ENCODE data around the gene MAMSTR. TPM values are rescaled to one million over a fixed set of nuclear protein-coding genes. Genes with fewer than 3 reads are reported as not detected.

MAMSTR gene
- 0.30 to 0.50 TPM (median 0.41 TPM) in 5 replicates for total RNA-seq (2022; extraction: Qiagen RNA extraction; ENCODE audit: low read depth)

GRCh38 chr19:48719263-48720171 is at the start of gene MAMSTR:
TSS of gene MAMSTR (minus strand) at chr19:48719725. CDS start at chr19:48719031, 694 bp downstream.

GRCh38 chr19:48755084-48755641 is 35.6 kb upstream of the MAMSTR start, which contains the start of gene FGF21:
TSS of gene FGF21 (plus strand) at chr19:48755524. CDS start at chr19:48756237, 713 bp downstream.

GRCh38 chr19:48752496-48753365 is 33.2 kb upstream of the MAMSTR start, which contains the start of gene FUT1:
TSS of gene FUT1 (minus strand) at chr19:48752641. CDS start at chr19:48751281, 1,360 bp downstream.

GRCh38 chr19:48746738-48747575 is 27.4 kb upstream of the MAMSTR start, which contains the start of gene IZUMO1:
TSS of gene IZUMO1 (minus strand) at chr19:48746909. CDS start at chr19:48745859, 1,050 bp downstream.

GRCh38 chr19:48740164-48740972 is 20.8 kb upstream of the MAMSTR start, which contains the start of gene RASIP1:
TSS of gene RASIP1 (minus strand) at chr19:48740610. CDS start at chr19:48740282, 328 bp downstream.

GRCh38 chr19:48695743-48696352 is 23.7 kb downstream of the MAMSTR start, which contains the start of gene FUT2:
TSS of gene FUT2 (plus strand) at chr19:48695971. CDS start at chr19:48702957, 6,986 bp downstream.

GRCh38 chr19:48672994-48673393 is 46.5 kb downstream of the MAMSTR start, which contains the start of gene NTN5:
TSS of gene NTN5 (minus strand) at chr19:48673017. CDS start at chr19:48670986, 2,031 bp downstream.

Other genes starting within 250 kb of the MAMSTR start
- gene LMTK3, start 207.9 kb downstream of the MAMSTR start, total RNA-seq (2022; extraction: Qiagen RNA extraction; ENCODE audit: low read depth): 3.0 to 6.3 TPM (median 5.3 TPM) in 5 replicates
- 12.4 to 18.3 TPM (median 16.6 TPM) in 5 replicates for gene SULT2B1, start 167.6 kb downstream of the MAMSTR start, total RNA-seq (2022; extraction: Qiagen RNA extraction; ENCODE audit: low read depth)
- gene SPACA4, start 113.0 kb downstream of the MAMSTR start, total RNA-seq (2022; extraction: Qiagen RNA extraction; ENCODE audit: low read depth): 0.31 TPM in 1 of 5 replicates, not detected in the others
- 0.08 to 0.63 TPM (median 0.18 TPM) in 5 replicates for gene FAM83E, start 104.6 kb downstream of the MAMSTR start, total RNA-seq (2022; extraction: Qiagen RNA extraction; ENCODE audit: low read depth)
- gene RPL18, start 100.5 kb downstream of the MAMSTR start, total RNA-seq (2022; extraction: Qiagen RNA extraction; ENCODE audit: low read depth): 3,056 to 3,829 TPM (median 3,206 TPM) in 5 replicates
- gene SPHK2, start 100.2 kb downstream of the MAMSTR start, total RNA-seq (2022; extraction: Qiagen RNA extraction; ENCODE audit: low read depth): 12.0 to 16.9 TPM (median 13.6 TPM) in 5 replicates
- 1.1 to 2.5 TPM (median 2.0 TPM) in 5 replicates for gene DBP, start 82.3 kb downstream of the MAMSTR start, total RNA-seq (2022; extraction: Qiagen RNA extraction; ENCODE audit: low read depth)
- gene CA11, start 73.5 kb downstream of the MAMSTR start, total RNA-seq (2022; extraction: Qiagen RNA extraction; ENCODE audit: low read depth): 8.9 to 12.7 TPM (median 11.1 TPM) in 5 replicates
- gene NTN5, start 46.7 kb downstream of the MAMSTR start, total RNA-seq (2022; extraction: Qiagen RNA extraction; ENCODE audit: low read depth): 0.08 to 0.29 TPM (median 0.17 TPM) in 5 replicates
- not detected in 5 replicates for gene FUT2, start 23.8 kb downstream of the MAMSTR start, total RNA-seq (2022; extraction: Qiagen RNA extraction; ENCODE audit: low read depth)
- gene RASIP1, start 20.9 kb upstream of the MAMSTR start, total RNA-seq (2022; extraction: Qiagen RNA extraction; ENCODE audit: low read depth): 0.51 to 0.67 TPM (median 0.56 TPM) in 5 replicates
- not detected in 5 replicates for gene IZUMO1, start 27.2 kb upstream of the MAMSTR start, total RNA-seq (2022; extraction: Qiagen RNA extraction; ENCODE audit: low read depth)
- 0.03 to 0.10 TPM (median 0.08 TPM) in 5 replicates for gene FUT1, start 32.9 kb upstream of the MAMSTR start, total RNA-seq (2022; extraction: Qiagen RNA extraction; ENCODE audit: low read depth)
- not detected in 5 replicates for gene FGF21, start 35.8 kb upstream of the MAMSTR start, total RNA-seq (2022; extraction: Qiagen RNA extraction; ENCODE audit: low read depth)
- gene BCAT2, start 91.3 kb upstream of the MAMSTR start, total RNA-seq (2022; extraction: Qiagen RNA extraction; ENCODE audit: low read depth): 50.8 to 62.8 TPM (median 58.1 TPM) in 5 replicates
- gene HSD17B14, start 116.8 kb upstream of the MAMSTR start, total RNA-seq (2022; extraction: Qiagen RNA extraction; ENCODE audit: low read depth): 12.3 to 16.2 TPM (median 13.0 TPM) in 5 replicates
- 1.1 to 2.2 TPM (median 1.5 TPM) in 5 replicates for gene PLEKHA4, start 148.9 kb upstream of the MAMSTR start, total RNA-seq (2022; extraction: Qiagen RNA extraction; ENCODE audit: low read depth)
- gene PPP1R15A, start 152.7 kb upstream of the MAMSTR start, total RNA-seq (2022; extraction: Qiagen RNA extraction; ENCODE audit: low read depth): 84.1 to 116 TPM (median 94.2 TPM) in 5 replicates
- not detected in 5 replicates for gene TULP2, start 179.0 kb upstream of the MAMSTR start, total RNA-seq (2022; extraction: Qiagen RNA extraction; ENCODE audit: low read depth)
- gene NUCB1, start 180.6 kb upstream of the MAMSTR start, total RNA-seq (2022; extraction: Qiagen RNA extraction; ENCODE audit: low read depth): 193 to 220 TPM (median 200 TPM) in 5 replicates
- gene DHDH, start 214.0 kb upstream of the MAMSTR start, total RNA-seq (2022; extraction: Qiagen RNA extraction; ENCODE audit: low read depth): 1.2 to 2.7 TPM (median 1.7 TPM) in 5 replicates
- gene BAX, start 235.2 kb upstream of the MAMSTR start, total RNA-seq (2022; extraction: Qiagen RNA extraction; ENCODE audit: low read depth): 267 to 409 TPM (median 344 TPM) in 5 replicates
- 16,193 to 24,145 TPM (median 18,864 TPM) in 5 replicates for gene FTL, start 245.6 kb upstream of the MAMSTR start, total RNA-seq (2022; extraction: Qiagen RNA extraction; ENCODE audit: low read depth)